DMS 273 (cell line): ENCODE measurements around the gene U2AF2.

ENCODE experiments used
- DNase-seq: peaks from one replicate; lab custom pipeline; 2025; ENCODE audit not compliant: unreplicated experiment; lab: John Stamatoyannopoulos, UW

The U2AF2 gene

DNA sequence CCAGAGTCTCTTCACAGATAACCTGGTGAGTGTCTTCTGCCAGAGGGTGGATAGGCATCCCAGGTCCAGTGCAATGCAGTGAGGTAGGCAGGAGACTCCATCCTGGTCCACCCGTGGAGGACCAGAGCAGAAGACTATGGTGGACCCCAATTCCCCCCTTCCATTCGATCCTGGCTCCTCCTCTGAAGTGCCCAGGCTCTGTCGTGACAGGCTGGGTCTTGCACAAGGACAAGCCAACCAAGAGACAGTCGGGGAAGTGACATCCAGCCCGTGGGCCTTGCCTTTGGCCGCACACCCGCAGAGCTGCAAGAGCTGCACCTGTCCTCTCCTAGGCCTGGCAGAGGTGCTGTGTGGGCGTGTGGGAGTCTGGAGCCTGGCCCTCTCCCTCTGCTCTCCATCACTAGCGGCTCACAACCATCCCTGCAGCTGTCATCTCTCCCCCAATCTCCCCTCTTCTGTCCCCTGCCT lies 33.6 kb upstream of the U2AF2 start:
- DNase-seq: no peak

DNA sequence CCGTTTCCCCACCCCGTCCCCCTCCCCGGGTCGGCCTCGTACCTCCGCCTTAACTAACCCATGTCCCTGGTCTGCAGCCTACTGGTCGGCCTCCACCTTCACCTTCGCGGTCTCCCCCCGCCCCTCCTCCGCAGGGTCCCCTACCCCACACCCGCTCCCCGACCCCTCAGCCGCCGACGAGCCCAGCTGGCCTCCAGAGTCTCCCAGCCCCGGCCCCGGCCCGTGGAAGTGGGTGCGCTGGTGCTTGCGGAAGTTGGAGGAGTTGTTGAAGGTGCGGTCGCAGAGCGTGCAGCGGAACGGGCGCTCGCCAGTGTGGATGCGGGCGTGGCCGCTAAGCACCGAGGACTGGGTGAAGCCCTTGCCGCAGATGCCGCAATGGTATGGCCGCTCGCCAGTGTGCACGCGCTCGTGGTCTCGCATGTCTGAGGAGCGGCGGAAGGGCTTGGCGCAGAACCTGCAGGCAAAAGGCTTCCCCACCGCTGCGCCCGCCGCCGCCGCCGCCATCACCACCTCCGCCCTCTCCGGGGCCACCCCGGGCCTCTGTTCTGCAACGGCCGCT lies 33.1 kb upstream of the U2AF2 start:
- DNase-seq: no peak

DNA sequence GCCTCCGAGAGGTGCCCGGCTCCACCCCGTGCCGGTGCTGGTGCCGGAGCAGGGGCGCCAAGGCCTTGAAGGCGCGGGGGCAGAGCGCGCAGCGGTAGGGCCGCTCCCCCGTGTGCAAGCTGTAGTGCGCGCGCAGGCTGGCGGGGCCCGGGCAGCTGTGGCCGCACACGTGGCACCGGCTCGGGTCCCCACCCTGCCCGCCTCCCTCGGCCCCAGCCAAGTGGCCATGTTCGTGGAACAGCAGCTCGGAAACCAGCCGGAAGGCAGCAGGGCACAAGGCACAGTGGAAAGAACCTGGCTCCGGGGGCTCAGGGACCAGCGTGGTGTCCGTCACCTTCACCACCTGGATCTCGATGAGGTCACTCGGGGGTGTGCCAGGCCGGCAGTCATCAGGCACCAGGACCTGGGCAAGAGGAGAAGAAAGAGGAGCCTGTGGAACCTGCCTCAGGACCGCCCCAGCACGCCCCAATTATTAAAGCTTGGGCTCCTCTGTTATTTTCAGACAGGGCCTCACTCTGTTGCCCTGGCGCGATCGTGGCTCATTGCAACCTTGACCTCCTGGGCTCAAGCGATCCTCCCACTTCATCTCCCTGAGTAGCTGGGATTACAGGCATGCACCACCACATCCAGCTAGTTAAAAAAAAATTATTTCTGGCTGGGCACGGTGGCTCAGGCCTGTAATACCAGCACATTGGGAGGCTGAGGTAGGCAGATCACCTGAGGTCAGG lies 32.4 kb upstream of the U2AF2 start:
- no peak for DNase-seq

DNA sequence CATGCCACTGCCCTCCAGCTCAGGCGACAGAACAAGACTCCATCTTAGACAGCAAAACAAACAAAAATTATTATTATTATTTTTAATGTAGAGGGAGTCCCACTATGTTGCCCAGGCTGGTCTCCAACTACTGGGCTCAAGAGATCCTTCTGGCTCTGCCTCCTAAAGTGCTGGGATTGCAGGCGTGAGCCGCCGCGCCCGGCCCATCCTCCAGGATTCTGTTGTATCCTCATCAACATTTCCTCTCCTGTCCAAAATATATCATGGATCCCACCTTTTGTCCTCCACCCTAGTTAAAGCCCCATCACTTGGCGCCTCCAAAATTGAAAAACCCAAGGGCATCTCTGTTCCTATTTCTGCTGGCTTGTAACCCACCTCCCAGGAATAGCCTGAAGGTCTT lies 31.7 kb upstream of the U2AF2 start:
- DNase-seq: no peak

DNA sequence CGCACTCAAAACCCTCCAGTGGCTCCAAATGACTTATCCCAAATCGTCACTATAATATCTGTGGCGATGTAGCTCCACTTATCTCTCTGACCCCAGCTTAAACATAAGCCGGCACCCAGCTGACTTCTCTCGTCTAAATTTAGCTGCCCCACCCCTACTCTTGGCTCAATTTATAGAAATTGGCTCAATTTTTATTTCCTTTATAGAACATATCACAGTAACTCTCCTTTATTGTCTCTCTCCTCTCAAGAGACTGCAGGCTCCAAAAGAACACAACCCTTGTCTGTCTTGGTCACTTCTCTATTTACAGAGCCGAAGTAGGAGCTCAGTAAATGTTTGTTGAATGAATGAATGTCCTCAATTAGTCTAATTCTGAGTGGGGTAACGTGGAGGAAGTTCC lies 31.3 kb upstream of the U2AF2 start:
- DNase-seq: no peak

DNA sequence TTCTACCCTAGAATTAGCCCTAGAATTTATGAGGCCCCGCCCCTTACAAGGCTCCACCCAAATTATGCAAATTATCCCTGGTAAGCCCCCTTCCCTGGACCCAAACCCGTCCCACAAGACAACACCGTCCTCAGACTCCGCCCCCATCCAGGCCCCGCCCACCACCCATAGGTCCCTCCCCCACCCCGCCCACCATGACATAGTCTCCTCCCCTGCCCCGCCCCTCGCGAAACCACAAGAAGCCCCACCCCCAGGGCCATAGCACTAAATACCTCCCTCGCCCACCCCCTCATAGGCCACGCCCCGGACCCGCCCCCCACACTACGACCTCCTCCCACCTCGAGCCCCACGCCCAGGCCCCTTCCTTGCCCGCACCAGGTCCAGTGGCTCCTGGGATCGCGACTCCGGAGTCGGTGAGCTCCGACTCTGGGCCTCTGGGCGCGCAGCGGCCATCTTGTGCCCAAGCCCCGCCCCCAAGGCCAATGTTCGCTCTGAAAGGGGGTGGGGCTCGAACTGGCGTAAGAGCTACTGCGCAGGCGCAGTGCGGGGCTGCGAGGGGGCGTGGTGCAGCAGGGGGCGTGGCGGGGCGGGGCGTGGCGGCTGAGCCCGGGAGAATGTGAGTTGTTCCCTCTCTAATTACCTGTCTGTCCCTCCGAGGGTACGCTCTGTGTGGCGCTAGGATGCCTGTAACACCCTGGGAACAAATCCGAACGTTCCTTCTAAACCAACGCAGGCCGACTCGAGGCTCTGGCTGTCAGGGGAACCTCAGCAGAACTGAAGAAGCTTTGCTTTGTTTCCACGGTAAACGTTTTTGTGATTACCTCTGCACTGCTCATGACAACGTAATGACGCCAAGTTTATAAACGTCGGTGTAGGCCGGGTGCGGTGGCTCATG lies 30.5 kb upstream of the U2AF2 start, which contains the start of gene ZNF784:
Gene ZNF784, minus strand, starts transcription at position 458 of the 895 bp plus-strand sequence. Its CDS starts 5 bp downstream, at position 453.
- DNase-seq: peak; percentile 96

DNA sequence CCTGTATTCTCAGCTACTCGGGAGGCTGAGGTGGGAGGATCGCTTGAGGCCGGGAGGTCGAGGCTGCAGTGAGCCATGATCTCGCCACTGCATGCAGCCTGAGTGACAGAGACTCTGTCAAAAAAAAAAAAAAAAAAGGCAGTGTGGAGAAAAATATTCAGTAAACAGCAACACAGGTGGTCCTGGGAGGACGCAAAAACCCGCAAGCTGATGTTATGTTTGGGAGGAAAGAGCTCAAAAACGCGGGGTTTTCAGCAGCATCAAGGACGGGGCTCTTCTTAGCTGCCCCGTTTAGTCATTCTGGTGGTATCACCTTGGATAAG lies 29.9 kb upstream of the U2AF2 start:
- no peak for DNase-seq

DNA sequence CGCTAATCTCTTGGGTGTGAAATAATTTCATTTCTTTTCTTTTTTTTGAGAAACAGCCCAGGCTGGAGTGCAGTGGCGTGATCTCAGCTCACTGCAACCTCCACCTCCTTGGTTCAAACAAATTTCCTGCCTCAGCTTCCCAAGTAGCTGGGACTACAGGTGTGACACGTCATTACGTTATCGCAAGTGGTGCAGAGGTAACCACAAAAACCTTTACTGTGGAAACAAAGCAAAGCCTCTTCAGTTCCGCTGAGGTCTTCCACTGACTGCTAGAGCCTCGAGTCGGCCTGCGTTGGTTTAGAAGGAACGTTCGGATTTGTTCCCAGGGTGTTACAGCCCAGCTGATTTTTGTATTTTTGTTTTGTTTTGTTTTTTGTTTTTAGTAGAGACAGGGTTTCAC lies 28.5 kb upstream of the U2AF2 start:
- no peak for DNase-seq

DNA sequence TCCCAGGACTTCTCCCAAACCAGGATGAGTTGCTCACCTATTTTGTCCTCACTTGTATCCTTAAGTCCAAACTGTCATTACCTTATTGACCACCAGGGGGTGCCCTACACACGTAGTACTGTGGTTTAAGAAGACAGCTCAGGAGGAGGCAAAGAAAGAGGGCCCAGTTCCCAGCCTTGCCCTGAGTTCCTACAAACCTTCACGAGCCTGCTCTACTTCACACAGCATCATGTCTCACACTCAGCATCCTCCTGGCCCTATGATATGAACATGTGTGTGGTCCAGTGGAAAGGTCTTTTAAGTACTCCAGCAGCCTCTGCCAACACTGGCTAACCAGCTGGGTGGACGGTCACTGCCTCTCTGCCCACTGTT lies 22.4 kb upstream of the U2AF2 start:
- peak; percentile 98 for DNase-seq

DNA sequence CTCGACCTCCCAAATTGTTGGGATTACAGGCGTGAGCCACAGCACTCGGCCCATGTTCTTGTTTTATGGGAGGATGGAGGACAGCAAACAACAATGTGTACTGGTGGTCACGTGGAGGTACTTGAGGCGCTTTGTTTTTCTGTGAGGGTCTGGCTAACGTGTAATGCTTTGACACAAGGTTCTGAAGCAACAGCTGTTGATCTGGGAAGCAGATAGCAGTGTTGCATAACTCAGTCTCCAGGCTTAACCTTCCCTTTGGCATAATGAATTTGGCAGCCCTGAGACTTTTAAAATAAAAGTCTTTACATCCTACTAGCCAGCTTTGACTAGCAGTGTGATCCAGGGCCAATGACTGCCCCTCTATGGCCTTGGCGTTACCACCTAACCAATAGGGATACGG lies 21.0 kb upstream of the U2AF2 start:
- peak; percentile 41 for DNase-seq

DNA sequence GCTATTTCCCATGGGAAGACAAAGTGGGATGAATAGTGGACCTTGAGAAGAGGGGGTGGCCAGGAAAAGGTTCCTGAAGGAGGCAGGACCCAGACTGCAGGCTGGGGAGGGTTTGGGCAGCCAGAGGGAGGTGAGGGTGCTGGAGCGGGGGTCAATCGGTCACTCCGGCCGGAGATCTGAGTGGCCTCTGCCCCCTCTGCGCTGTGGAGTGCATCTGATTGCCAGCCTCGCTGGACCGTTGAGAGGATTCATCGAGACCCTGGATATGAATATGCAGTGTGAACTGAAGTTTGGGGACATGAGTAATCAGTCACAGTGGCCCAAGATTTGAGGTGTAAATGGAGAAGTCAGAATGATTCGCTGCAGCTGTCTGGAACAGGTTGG lies 19.5 kb upstream of the U2AF2 start:
- DNase-seq: no peak

DNA sequence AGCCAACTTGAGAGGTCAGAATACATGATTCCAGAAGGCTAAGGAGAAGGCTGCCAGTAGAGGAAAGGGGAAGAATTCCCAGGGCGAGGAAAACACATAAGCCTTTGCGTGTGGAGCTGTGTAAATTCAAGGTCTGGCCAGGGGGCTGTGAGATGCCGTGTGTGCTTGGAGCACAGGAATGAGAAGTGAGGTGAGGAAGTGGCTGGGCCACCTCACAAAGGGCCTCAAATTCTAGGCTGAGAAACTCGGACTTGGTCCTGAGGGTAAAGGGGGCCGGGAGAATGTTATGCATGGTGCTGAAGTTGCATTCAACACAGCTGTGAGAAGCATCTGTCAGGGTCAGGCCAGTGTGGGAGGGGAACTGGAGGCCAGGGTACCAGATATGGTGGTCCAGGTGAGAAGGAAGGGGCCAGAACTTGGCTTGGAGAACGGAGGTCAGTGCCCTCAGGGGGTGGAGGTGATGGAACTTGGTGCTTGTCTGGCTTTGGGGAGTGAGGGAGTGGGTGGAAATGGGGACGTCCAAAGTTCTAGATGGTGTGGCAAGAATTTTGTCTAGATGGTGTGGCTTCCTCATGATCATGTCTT lies 18.9 kb upstream of the U2AF2 start:
- DNase-seq: no peak

DNA sequence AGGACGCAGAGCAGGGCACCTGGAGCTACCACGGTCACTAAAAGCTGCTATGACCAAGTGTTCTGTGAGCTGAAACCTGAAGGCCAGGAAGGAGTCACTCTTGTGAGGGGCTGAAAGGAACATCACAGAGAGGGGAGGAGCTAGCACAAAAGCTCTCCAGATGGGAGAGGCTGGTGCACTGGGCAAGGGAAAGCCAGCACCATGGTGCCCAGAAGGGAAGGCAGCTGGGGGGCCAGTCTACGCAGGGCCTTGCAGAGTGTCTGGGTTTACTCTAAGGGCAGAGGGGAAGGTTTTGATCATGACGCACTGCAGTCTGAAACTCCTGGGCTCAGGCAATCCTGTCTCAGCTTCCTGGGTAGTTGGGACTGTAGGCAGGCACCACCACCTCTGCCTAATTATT lies 18.1 kb upstream of the U2AF2 start:
- DNase-seq: peak; percentile 36

DNA sequence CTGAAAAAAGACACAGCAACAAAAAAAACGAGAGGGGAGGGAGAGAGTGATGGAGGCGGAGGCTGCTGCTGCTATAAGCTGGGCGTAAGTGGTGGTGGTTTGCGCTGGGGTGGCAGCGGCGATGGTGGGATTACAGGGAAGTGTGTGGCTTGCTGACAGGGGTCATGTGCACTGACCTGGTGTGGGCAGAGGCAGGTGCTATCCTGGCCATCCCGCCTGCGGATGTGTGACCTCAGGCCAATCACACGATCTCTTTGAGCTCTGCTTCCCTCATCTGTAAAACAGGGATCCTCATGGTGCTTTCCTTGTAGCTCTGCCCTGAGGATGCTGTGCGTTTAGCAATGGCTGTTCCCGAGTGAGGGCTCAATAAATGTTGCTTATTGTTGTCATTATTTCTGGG lies 17.3 kb upstream of the U2AF2 start:
- DNase-seq: no peak

DNA sequence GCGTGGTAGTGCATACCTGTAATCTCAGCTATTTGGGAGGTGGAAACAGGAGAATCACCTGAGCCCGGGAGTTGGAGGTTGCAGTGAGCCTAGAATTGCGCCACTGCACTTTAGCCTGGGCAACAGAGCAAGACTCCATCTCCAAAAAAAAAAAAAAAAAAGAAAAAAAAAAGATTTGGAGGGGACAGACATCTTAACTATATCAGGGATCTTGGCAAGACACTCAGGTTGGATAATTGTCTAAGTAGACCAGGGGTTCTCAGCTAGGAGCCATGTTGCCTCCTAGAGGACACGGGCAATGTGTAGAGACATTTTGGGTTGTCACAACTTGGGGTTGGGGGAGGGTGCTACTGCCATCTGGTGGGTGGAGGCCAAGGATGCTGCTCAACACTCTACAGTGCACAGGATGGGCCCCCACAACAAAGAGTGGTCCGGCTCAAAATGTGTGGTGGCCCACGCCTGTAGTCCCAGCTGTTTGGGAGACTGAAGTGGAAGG lies 15.9 kb upstream of the U2AF2 start:
- DNase-seq: peak; percentile 71

DNA sequence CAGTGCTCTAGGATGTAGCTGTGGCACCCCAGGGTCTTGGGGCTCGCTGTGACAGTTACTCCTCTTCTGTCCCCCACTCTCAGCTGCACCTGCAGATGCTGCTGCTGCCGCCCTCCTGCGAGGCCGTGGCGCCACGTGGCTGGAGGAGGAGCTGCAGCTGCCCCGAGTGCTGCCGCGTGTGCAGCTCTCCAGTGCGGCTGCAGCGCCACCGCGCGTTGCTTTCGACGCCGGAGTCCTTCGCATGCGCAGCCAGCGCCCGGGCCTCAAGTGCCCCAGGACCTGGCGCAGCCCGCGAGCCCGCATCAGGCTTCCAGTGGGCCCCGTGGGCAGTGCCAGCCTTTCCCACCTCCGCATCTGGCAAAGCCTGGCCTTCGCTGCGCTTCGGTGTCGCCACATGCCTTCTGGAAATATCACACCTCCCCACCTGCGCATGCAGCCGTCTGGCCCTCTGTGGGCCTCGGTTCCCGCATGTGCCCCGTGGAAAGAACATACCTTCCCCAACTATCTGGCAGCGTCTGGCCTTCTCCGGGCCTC lies 14.7 kb upstream of the U2AF2 start:
- peak; percentile 75 for DNase-seq

DNA sequence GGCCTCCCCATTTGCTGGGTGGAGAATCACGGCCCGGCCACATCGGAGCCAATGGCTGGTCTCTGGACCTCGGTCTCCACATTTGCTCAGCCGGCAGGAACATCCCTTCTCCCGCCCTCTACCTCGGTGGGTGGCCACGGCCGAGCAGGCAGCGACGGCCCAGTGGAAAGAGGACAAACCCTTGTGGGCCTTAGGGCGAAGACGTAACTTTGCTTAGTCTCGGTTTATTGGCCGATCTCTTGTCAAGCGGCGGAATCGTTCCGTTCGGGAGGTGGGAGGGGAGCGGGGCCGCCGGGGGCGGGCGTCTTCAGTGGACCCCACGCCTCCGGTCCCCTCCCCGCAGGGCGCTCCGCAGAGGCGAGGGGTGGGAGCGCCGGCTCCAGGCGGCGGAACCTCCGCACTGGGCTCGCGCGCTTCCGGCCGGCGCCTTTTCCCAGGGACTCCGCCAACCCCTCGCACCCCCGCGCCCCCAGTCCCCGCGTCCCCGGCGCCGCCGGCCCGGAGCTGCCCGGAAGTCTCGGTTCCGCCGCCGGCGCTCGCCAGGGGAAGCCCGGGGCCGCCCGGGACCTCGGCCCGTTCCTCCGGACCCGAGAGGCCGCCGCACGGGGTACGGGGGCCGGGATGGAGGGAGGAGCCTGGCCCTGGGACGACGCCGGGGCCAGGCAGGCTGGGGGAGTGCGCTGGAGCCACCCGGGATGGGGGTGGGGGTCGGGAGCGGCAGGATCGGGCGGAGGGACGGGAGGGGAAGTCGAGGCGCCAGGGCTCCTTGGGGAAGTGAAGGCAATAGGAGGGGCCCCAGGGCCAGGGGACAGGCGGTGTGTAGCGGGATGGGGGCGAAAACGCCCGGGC lies 14.0 kb upstream of the U2AF2 start, which contains the start of gene ZNF580:
Gene ZNF580, plus strand, starts transcription at position 426 of the 849 bp plus-strand sequence. CDS start 1,507 bp downstream, outside the sequence.
- peak; percentile 90 for DNase-seq

DNA sequence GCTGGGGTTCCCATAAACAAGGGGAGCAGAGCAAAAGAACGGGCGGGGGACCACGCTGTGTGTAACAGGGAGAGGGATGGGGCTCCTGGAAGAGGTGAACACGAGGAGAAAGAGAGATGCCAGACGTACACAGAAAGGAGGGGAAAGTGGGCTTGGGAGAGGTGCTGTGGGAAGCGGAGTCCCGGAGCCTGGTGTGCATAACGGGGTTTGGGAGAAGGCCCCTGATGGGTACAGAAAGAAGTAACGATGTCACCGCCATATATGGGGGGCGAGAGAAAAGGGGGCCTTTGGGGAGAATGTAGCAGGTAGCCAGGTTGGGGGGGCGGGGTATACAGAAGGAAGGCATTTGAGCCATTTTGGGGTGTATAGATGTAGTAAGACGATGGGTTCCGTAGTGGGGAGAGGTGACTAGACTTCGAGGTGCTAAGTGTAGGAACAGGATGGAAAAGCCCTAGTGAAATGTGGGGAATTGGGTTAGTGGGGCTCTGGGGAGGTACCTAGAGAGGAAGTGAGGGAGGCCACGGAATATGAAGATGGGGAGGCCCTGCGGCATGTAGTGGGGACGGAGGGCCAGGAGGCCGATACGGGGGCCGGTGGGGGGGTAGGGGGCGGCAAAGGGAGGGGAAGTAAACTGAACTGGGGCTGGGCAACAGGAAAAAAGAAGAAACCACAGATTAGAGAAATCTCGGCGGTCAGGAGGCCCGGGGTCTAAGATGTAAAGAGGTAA lies 13.2 kb upstream of the U2AF2 start:
- DNase-seq: peak; percentile 74
